ENCODE measurements around the gene KCNN3.

GRCh38 chr1:154852845-154853244 is 17.2 kb downstream of the KCNN3 start:
- TF ChIP-seq CTCF (IDR thresholded peaks at IDR 0.05) = no peak
- no peak for TF ChIP-seq EZH2phosphoT487 (IDR thresholded peaks at IDR 0.05)
